Ovary (tissue), 3 donors: ENCODE data around the gene CPA5.

Experiments
- CTCF ChIP-seq, 3 donors: fragments of 450-650 bp in 2 of 3; fragments of 200-600 bp in 1 of 3; IDR thresholded peaks; one replicate each; pipeline versions ENCODE4 v1.5.1 to v1.8.0; 2016 to 2022; ENCODE audit warnings: antibody characterized with exemption in 3 of 3, mild to moderate bottlenecking in 1 of 3
- EP300 ChIP-seq: sonication (generic); formaldehyde crosslinking; IDR thresholded peaks from one replicate; pipeline ENCODE4 v1.6.1; 2017; ENCODE audit warnings: antibody characterized with exemption
- POLR2A ChIP-seq: fragments of 450-650 bp; IDR thresholded peaks from one replicate; pipeline ENCODE4 v1.6.1; 2017; ENCODE audit warnings: antibody characterized with exemption, mild to moderate bottlenecking, moderate library complexity
- donor health status: DM: no; HTN: no; CAD: no.

- TF ChIP-seq CTCF (IDR thresholded peaks at IDR 0.05) (no peak), POLR2A (no peak), EP300 (no peak)
Measured at GRCh38 chr7:130303551-130303950, 41.1 kb upstream of the CPA5 start.
